K562 (cell line): ENCODE data around the gene TULP3. TPM values are rescaled to one million over a fixed set of nuclear protein-coding genes. Genes with fewer than 3 reads are reported as not detected.

Source experiments
- AFF4 ChIP-seq: sonication (generic); formaldehyde crosslinking; IDR thresholded peaks from 2 replicates; pipeline ENCODE4 v1.8.0; 2023; ENCODE audit warnings: mild to moderate bottlenecking, missing genetic modification reagents
- ASH1L ChIP-seq: fragments of 450-650 bp; IDR thresholded peaks from 2 replicates; pipeline ENCODE4 v1.6.1; 2018; ENCODE audit warnings: borderline replicate concordance, mild to moderate bottlenecking, low read depth; ENCODE audit not compliant: partially characterized antibody
- BRF1 ChIP-seq: IDR thresholded peaks from 3 replicates; pipeline ENCODE4 v1.6.1; 2011; ENCODE audit warnings: borderline replicate concordance, mild to moderate bottlenecking; ENCODE audit not compliant: insufficient read length; ENCODE audit errors: extremely low read depth
- CCNT2 ChIP-seq: IDR thresholded peaks from 2 replicates; pipeline ENCODE4 v1.6.1; 2011; ENCODE audit warnings: borderline replicate concordance, low read depth, mild to moderate bottlenecking, moderate library complexity, mixed read lengths, low read length; ENCODE audit not compliant: insufficient read length; ENCODE audit errors: extremely low read depth
- E2F3 ChIP-seq: fragments of 250-450 bp; sonication (Bioruptor Pico); IDR thresholded peaks from 2 replicates; pipeline ENCODE4 v1.4.0; 2020; ENCODE audit warnings: mild to moderate bottlenecking
- EP300 ChIP-seq: IDR thresholded peaks from 2 replicates; pipeline ENCODE4 v1.6.1; 2012; ENCODE audit warnings: low read length, improper control_type of control experiment
- ETV5 ChIP-seq: sonication (generic); formaldehyde crosslinking; IDR thresholded peaks from 2 replicates; pipeline ENCODE4 v1.4.0; 2020; ENCODE audit warnings: low read depth, mild to moderate bottlenecking, missing genetic modification reagents
- ETV6 ChIP-seq, 3 experiments: fragments of 150-350 bp in 1 of 3; sonication (generic) in 1 of 3; formaldehyde crosslinking in 1 of 3; IDR thresholded peaks; 2 replicates each; pipeline versions ENCODE4 v1.6.1 to v1.8.0; 2014 to 2022; ENCODE audit warnings: borderline replicate concordance in 2 of 3, low read depth in 2 of 3, antibody characterized with exemption in 1 of 3, low read length in 1 of 3, mild to moderate bottlenecking in 1 of 3, missing genetic modification reagents in 1 of 3
- GATA2 ChIP-seq: sonication (generic); formaldehyde crosslinking; IDR thresholded peaks from 2 replicates; pipeline ENCODE4 v1.4.0; 2020; ENCODE audit warnings: mild to moderate bottlenecking, missing genetic modification reagents
- GTF2A2 ChIP-seq: IDR thresholded peaks from 2 replicates; pipeline ENCODE4 v1.6.1; 2016; ENCODE audit warnings: mild to moderate bottlenecking, missing genetic modification characterization, missing compliant biosample characterization
- ILK ChIP-seq: fragments of 450-650 bp; IDR thresholded peaks from 2 replicates; pipeline ENCODE4 v1.6.1; 2016; ENCODE audit warnings: missing genetic modification characterization, low read depth, mild to moderate bottlenecking, missing compliant biosample characterization, moderate library complexity, borderline replicate concordance
- KLF10 ChIP-seq: fragments of 250-450 bp; sonication (Bioruptor Pico); IDR thresholded peaks from 2 replicates; pipeline ENCODE4 v1.6.1; 2021; ENCODE audit warnings: matching md5 sums
- NCOR1 ChIP-seq: fragments of 450-650 bp; IDR thresholded peaks from 2 replicates; pipeline ENCODE4 v1.6.1; 2016; ENCODE audit warnings: mild to moderate bottlenecking, moderate library complexity
- PRDM10 ChIP-seq: fragments of 450-650 bp; IDR thresholded peaks from 2 replicates; pipeline ENCODE4 v1.6.1; 2018; ENCODE audit not compliant: partially characterized antibody
- PRMT5 ChIP-seq: sonication (generic); formaldehyde crosslinking; IDR thresholded peaks from 2 replicates; pipeline ENCODE4 v1.5.0; 2020; ENCODE audit warnings: missing genetic modification reagents
- SRSF1 ChIP-seq: fragments of 200-400 bp; formaldehyde crosslinking; IDR thresholded peaks from 2 replicates; pipeline ENCODE4 v1.6.1; 2017; ENCODE audit warnings: mild to moderate bottlenecking, low read depth, low read length, moderate library complexity
- ZC3H11A ChIP-seq: IDR thresholded peaks from 2 replicates; pipeline ENCODE4 v1.6.1; 2012; ENCODE audit warnings: low read depth, low read length, improper control_type of control experiment
- ZEB2 ChIP-seq: fragments of 450-650 bp; IDR thresholded peaks from 2 replicates; pipeline ENCODE4 v1.6.1; 2016
- ZNF134 ChIP-seq: fragments of 250-450 bp; sonication (Bioruptor Pico); conservative IDR thresholded peaks from 2 replicates; pipeline ENCODE4 v1.4.0; 2020
- ZNF24 ChIP-seq: fragments of 450-650 bp; IDR thresholded peaks from 2 replicates; pipeline ENCODE4 v1.6.1; 2016
- ZNF589 ChIP-seq: fragments of 200-800 bp; sonication (Bioruptor generic); IDR thresholded peaks from 2 replicates; pipeline ENCODE4 v1.6.1; 2016; ENCODE audit warnings: low read depth, missing genetic modification characterization, missing compliant biosample characterization
- ZNF668 ChIP-seq: fragments of 250-450 bp; sonication (Bioruptor Pico); IDR thresholded peaks from 2 replicates; pipeline ENCODE4 v1.8.0; 2022; ENCODE audit warnings: mild to moderate bottlenecking, inconsistent platforms
- ZNF695 ChIP-seq: fragments of 450-650 bp; formaldehyde crosslinking; IDR thresholded peaks from 2 replicates; pipeline ENCODE4 v1.4.0; 2020; ENCODE audit warnings: mild to moderate bottlenecking, moderate library complexity
- polyA plus RNA-seq, 8 experiments: library from polyadenylated mRNA; depleted of rRNA in 4 of 8; stranded (reverse) in 5 of 8; unstranded in 3 of 8; fragments of >200 nt; fragmentation: Nextera tagmentation in 2 of 8; fragmentation: Illumina TruSeq in 1 of 8; extraction: Ambion mirVana in 2 of 8; extraction: Trizol in 1 of 8; gene quantifications; 2 replicates each; pipeline versions ENCODE4 v1.2.1 to v1.2.3, GENCODE V29; 2011 to 2014; ENCODE audit warnings: inconsistent platforms in 1 of 8, missing spikeins in 1 of 8
- total RNA-seq, 7 experiments: library from RNA; depleted of rRNA in 6 of 7; stranded (reverse); fragments of >200 nt in 6 of 7; fragmentation: Illumina TruSeq in 2 of 7; extraction: Trizol in 2 of 7; gene quantifications; 2 replicates each; pipeline versions ENCODE4 v1.2.1 to v1.2.3, GENCODE V29; 2011 to 2021; ENCODE audit warnings: low replicate concordance in 1 of 7

The TULP3 gene
- total and polyA plus RNA-seq, 9 of the 15 experiments (the other 6 are each of a cell fraction or from before 2014, with no cell fraction given): 3.6 to 13.3 (median 7.3) TPM

GRCh38 chr12:2876431-2877046 lies 14.2 kb upstream of the TULP3 start (continued):
- TF ChIP-seq ASH1L (no peak), ZNF134 (CRISPR knock-in tag) (no peak), ZNF668 (CRISPR knock-in tag) (no peak), SRSF1 (no peak), GATA2 (CRISPR knock-in tag) (no peak), ZEB2 (no peak), BRF1 (no peak), PRDM10 (no peak), PRMT5 (CRISPR knock-in tag) (no peak), AFF4 (no peak), NCOR1 (no peak), ZNF24 (no peak), ZC3H11A (no peak), GTF2A2 (tag) (no peak), E2F3 (no peak), ZNF589 (CRISPR knock-in tag) (0 out of 2 replicates have a peak, but pooled peaks have one; percentile 22), KLF10 (CRISPR knock-in tag) (no peak), ETV6 (IDR thresholded peaks at IDR 0.05; ENCODE audit: borderline replicate concordance in 1 of 2, low read depth in 2 of 2, low read length in 1 of 2) (no peak), ETV6 (CRISPR knock-in tag; IDR thresholded peaks at IDR 0.05; ENCODE audit: borderline replicate concordance) (no peak), EP300 (no peak), ILK (tag) (no peak), ZNF695 (no peak), CCNT2 (no peak), ETV5 (no peak)
